NCI-H128 (cell line): ENCODE measurements around the gene DENND4A.
"Not testable (repeated sequence)": the region's sequence is repeated elsewhere in the genome, so short reads cannot be mapped to it uniquely, and the experiment has no call there.

Source experiments
- DNase-seq: peaks from one replicate; lab custom pipeline; 2025; ENCODE audit not compliant: unreplicated experiment; lab: John Stamatoyannopoulos, UW

Gene DENND4A

GRCh38 chr15:65789759-65790425 is 2.2 kb downstream of the DENND4A start:
- no peak for DNase-seq

GRCh38 chr15:65789105-65789504 is 3.0 kb downstream of the DENND4A start:
- no peak for DNase-seq

DNA sequence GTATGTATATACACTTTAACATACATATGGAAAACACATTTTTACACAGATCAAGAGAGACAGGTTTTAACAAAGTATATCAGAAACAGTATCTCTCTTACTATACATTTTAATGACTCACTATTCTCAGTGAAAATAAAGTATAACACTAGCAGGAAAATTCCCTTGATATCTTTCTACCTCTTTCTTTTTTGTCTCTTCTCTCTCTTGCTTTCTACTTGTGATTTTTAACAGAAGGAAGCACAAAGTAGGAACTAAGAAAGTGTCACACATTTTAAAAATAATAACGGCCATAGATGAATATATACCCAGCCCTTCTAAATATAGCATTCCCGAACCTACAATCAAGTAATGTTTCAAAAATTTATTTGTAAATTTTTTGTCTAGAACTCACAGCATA is 4.8 kb downstream of the DENND4A start:
- DNase-seq = no peak

DNA sequence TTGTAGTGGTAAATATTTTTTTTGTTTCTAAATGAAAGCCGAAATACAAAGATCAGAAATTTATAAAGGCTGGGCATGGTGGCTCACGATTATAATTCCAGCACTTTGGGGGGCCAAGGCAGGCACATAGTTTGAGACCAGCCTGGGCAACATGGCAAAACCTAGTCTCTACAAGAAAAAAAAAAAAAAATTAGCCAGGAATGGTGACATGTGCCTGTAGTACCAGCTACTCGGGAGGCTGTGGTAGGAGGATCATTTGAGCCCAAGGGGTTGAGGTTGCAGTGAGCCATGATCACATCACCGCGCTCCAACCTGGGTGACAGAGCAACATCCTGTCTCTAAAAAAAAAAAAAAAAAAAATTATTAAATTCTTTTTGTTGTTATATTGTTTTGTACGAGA is 6.9 kb downstream of the DENND4A start:
- no peak for DNase-seq

GRCh38 chr15:65783872-65784271 is 8.2 kb downstream of the DENND4A start:
- DNase-seq = no peak

- DNase-seq = no peak
Measured at GRCh38 chr15:65782096-65782495, 10.0 kb downstream of the DENND4A start.

DNA sequence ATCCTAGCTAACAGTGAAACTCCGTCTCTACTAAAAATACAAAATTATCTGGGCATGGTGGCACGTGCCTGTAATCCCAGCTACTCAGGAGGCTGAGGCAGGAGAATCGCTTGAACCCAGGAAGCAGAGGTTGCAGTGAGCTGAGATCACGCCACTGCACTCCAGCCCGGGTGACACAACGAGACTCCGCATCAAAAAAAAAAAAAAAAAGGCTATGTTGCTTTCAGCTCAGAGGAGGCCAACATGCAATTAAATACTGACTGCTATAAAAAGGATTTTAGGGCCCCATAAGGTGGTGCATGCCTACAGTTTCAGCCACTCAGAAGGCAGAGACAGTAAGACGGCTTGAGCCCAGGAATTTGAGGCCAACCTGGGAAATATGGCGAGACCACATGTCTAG is 13.4 kb downstream of the DENND4A start:
- DNase-seq = not testable (repeated sequence)

DNA sequence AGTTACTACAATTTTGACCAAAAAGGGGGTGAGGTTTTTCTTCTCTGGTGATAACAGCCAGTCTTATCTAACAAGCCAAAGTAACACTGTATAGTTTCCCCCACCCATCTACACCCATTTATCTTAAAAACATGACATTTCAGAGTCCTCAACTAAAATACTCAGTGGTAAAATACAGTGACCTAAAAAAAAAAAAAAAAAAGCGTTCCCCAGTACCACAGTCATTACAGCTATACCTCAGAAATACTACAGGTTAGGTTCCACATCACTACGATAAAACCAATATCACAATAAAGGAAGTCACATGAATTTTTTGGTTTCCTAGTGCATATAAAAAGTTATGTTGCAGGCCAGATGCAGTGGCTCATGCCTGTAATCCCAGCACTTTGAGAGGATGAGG is 13.8 kb downstream of the DENND4A start:
- no peak for DNase-seq

GRCh38 chr15:65777843-65778242 is 14.2 kb downstream of the DENND4A start:
- DNase-seq = no peak

DNA sequence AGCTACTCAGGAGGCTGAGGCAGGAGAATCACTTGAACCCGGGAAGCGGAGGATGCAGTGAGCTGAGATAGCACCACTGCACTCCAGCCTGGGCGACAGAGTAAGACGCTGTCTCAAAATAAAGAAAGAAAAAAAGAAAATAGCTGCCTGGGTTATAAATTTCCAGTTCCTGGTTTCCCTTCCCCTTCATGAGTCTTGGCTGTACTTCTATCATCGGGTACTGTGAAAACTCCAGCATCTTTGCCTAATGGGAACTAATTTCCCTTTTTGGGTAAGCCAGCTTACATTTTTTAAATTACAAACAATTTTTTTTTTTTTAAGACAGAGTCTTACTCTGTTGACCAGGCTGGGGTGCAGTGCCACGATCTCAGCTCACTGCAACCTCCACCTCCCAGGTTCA is 15.0 kb downstream of the DENND4A start:
- no peak for DNase-seq

DNA sequence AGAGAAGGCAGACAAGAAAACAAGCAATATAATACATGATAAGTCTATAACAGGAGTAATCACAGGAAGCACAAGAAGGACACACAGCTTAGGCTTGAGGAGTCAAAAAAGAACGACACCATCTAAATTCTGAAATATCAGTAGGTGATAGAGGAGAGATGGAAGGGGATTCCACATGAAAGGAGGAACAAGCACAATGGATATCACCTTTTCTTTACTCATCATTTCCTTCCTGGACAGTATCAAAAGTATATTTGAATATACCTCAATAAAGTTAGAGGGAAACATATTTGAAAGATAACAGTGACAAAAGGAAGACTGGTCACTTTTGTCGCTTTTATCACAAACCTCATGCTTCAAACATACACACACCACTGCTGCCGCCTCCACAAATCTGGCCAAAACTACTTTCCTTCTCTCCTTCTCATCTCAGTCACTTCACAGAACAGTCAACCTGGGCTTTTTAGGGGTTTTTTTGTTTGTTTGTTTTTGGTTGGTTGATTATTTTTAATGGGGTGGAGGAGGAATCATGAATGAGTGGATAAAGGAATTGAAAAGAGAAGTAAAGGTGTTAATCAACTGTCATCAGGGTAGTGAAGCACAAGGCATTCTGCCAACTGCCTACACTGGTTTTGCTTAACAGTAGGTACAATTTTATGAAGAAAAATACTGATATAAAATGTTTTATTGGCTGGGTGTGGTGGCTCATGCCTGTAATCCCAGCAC is 18.5 kb downstream of the DENND4A start:
- no peak for DNase-seq

- DNase-seq = no peak
Measured at GRCh38 chr15:65772930-65773329, 19.2 kb downstream of the DENND4A start.

DNA sequence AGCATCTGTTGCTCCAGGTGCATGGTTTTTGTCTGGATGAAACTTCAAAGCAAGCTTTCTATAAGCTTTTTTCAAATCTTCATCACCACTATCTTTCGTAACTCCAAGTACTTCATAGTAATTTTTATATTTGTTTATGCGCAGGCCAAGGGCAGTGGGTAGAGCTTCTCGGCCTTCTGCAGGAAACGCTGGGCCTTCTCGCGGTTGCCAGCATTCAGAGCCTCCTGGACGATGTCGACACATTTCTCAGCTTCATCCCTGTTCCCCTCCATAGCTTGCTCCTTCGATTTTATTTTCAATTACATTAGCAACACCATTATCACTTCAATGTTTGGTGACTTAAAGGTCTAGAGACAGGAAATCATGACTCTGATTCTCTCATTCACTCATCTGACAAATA is 20.2 kb downstream of the DENND4A start:
- no peak for DNase-seq

DNA sequence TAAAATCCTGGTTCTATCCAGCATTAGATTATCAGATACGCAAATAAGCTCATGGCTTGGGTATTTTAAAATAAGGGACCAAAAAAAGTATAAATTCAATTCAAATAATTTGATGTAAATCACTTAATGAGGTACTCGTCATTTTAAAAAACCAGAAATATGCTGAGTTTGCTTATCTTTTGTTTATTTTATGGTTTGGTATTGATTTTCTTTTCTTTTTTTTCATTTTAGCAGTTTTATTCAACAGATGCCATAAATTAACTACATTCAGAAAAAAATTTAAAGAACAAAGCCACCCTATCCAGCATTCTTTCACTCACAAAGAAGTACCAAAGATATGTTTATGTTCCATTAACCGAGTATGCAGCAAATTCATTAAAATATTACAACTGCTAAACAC is 22.6 kb downstream of the DENND4A start:
- DNase-seq = no peak

- no peak for DNase-seq
Measured at GRCh38 chr15:65767895-65768294, 24.2 kb downstream of the DENND4A start.

GRCh38 chr15:65767264-65767595 is 24.9 kb downstream of the DENND4A start:
- DNase-seq = no peak

DNA sequence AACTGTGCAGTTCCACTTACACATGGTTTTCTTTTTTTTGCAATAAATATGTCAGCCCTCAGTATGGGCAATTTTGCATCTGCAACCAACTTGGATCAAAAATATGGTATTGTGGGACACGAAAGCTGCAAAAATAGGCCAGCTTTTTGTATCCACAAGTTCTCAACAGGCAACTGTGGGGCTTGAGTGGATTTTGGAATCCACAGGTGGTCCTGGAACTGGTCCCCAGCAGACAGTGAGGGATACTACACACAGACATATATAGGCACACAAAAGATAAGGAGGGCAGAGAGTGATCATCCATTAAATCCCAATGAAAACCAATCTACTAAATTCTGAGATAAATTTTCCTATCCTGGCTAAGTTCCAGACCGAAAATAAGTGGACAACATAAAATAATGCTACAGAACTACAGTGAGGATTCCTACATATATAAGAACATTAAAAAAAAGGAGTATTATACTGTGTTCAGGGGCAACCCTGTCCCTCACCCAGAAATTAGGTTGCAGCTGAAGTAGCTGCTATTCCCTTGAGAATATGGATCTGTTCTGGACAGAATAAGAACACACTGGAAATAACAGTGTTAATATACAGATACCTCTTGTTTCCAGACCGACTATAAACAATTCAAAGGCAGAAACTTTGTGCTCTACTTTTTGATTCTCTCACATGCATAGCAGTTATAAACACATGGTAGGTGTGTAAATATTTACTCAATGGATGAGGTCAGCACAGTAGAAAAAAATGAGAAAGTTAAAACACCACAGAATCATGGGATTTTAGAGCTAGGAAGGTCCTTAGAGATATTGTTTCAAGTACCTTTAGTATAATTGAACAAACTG is 25.4 kb downstream of the DENND4A start:
- no peak for DNase-seq

DNA sequence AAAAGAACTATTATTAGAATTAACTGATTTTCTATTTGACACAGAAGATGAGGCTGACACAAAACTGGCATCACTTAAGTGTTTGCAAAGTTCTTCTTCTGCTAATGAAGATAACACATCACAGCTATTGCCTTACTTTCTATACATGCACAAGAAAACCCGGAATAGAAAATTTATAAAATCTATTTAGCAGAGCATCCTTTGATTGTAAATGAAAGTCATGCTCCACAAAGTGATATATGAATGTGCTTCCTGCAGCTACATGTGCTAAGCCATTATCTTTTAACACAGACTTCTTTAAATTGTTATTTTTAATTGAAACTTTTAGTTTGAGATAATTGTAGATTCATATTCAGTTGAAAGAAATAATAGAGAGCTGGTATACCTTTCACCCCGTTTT is 27.0 kb downstream of the DENND4A start:
- DNase-seq = no peak

GRCh38 chr15:65762914-65763787 is 28.9 kb downstream of the DENND4A start:
- DNase-seq = no peak

GRCh38 chr15:65762399-65762798 is 29.7 kb downstream of the DENND4A start:
- no peak for DNase-seq
